HG03175 (cell line): ENCODE measurements around the gene UBASH3A.

Source experiments
- ATAC-seq: cut with Tn5 transposase; IDR thresholded peaks from one replicate; pipeline ENCODE4 v1.9.1; 2021; ENCODE audit warnings: mild to moderate bottlenecking, moderate library complexity; ENCODE audit not compliant: unreplicated experiment

The UBASH3A gene

GRCh38 chr21:42444745-42445059, 41.0 kb downstream of the UBASH3A start:
- ATAC-seq, result no peak

- no peak for ATAC-seq
These were observed 41.6 kb downstream of the UBASH3A start for GRCh38 chr21:42445311-42445710.

GRCh38 chr21:42446531-42446930, 42.8 kb downstream of the UBASH3A start:
- no peak for ATAC-seq

- no peak for ATAC-seq
These were observed 43.5 kb downstream of the UBASH3A start for GRCh38 chr21:42447182-42447581.

GRCh38 chr21:42447732-42448131, 44.0 kb downstream of the UBASH3A start:
- no peak for ATAC-seq

GRCh38 chr21:42448686-42449085, 45.0 kb downstream of the UBASH3A start:
- no peak for ATAC-seq

GRCh38 chr21:42451941-42452340, 48.2 kb downstream of the UBASH3A start:
- ATAC-seq, result no peak

GRCh38 chr21:42452401-42453223, 48.9 kb downstream of the UBASH3A start:
- ATAC-seq, result no peak

GRCh38 chr21:42453224-42453985, 49.7 kb downstream of the UBASH3A start:
- ATAC-seq, result no peak

GRCh38 chr21:42453986-42454570, 50.4 kb downstream of the UBASH3A start:
- no peak for ATAC-seq

GRCh38 chr21:42454786-42455185, 51.1 kb downstream of the UBASH3A start:
- ATAC-seq, result no peak

GRCh38 chr21:42455196-42455595, 51.5 kb downstream of the UBASH3A start:
- no peak for ATAC-seq

GRCh38 chr21:42455754-42456440, 52.2 kb downstream of the UBASH3A start:
- ATAC-seq, result no peak

GRCh38 chr21:42456457-42456856, 52.8 kb downstream of the UBASH3A start:
- no peak for ATAC-seq

- no peak for ATAC-seq
These were observed 55.4 kb downstream of the UBASH3A start for GRCh38 chr21:42459082-42459460.

- ATAC-seq, result no peak
These were observed 56.0 kb downstream of the UBASH3A start for GRCh38 chr21:42459546-42460215.

GRCh38 chr21:42460391-42461184, 56.9 kb downstream of the UBASH3A start:
- ATAC-seq, result peak; percentile 74

GRCh38 chr21:42461185-42461520, 57.5 kb downstream of the UBASH3A start:
- ATAC-seq, result peak; percentile 4

GRCh38 chr21:42461881-42462877, 58.5 kb downstream of the UBASH3A start:
- ATAC-seq, result no peak
